Measurements from ENCODE around the gene MCUB.
A peak's percentile ranks its signal among the peaks of the same experiment; 100 is the strongest.

MCUB gene

GRCh38 chr4:109729117-109729717 is 169.2 kb downstream of the MCUB start:
- peak overlapping the region; percentile 67 for H2AFZ ChIP-seq
- H3K4me1 ChIP-seq: no peaks in the 10 kb centered on the region
- H3K27me3 ChIP-seq (ENCODE audit: control insufficient read depth, insufficient read depth, low read length): no peaks in the 10 kb centered on the region
- H3K79me2 ChIP-seq: no peaks in the 10 kb centered on the region
- no peaks in the 10 kb centered on the region for H3K9me3 ChIP-seq (ENCODE audit: control insufficient read depth, low read length)
- H3K36me3 ChIP-seq (ENCODE audit: control insufficient read depth, insufficient read depth, low read length): no peaks in the 10 kb centered on the region
- peak overlapping the region; percentile 65 for H3K4me3 ChIP-seq (ENCODE audit: low read depth, low read length)
- peak overlapping the region; percentile 90 for H3K4me2 ChIP-seq (ENCODE audit: low read length)
- H3K27ac ChIP-seq: peak overlapping the region; percentile 88
- H3K9ac ChIP-seq: peak overlapping the region; percentile 5
- no peak for TF ChIP-seq CTCF (IDR thresholded peaks at IDR 0.05)

GRCh38 chr4:109729718-109730618 is 169.9 kb downstream of the MCUB start, which contains the start of gene PLA2G12A:
Gene PLA2G12A (minus strand): TSS chr4:109730070. CDS start chr4:109729809, 261 bp downstream.
- Histone ChIP-seq H3K4me2 (ENCODE audit: low read length) (peak within 1 kb of the TSS; percentile 90), H3K79me2 (no peaks in the 10 kb centered on the region), H3K9me3 (ENCODE audit: control insufficient read depth, low read length) (no peaks in the 10 kb centered on the region), H3K4me3 (ENCODE audit: low read depth, low read length) (peak within 1 kb of the TSS; percentile 65), H3K9ac (peak within 1 kb of the TSS; percentile 5), H3K4me1 (no peaks in the 10 kb centered on the region), H2AFZ (peak within 1 kb of the TSS; percentile 98), H3K27ac (peak within 1 kb of the TSS; percentile 92), H3K27me3 (ENCODE audit: control insufficient read depth, insufficient read depth, low read length) (no peaks in the 10 kb centered on the region), H3K36me3 (ENCODE audit: control insufficient read depth, insufficient read depth, low read length) (no peaks in the 10 kb centered on the region)
- no peak for TF ChIP-seq CTCF (IDR thresholded peaks at IDR 0.05)

GRCh38 chr4:109730619-109731545 is 170.8 kb downstream of the MCUB start:
- Histone ChIP-seq H3K4me1 (no peaks in the 10 kb centered on the region), H3K4me2 (ENCODE audit: low read length) (peak overlapping the region; percentile 67), H3K79me2 (no peaks in the 10 kb centered on the region), H3K4me3 (ENCODE audit: low read depth, low read length) (peak overlapping the region; percentile 65), H3K9ac (no peak overlapping the region), H2AFZ (peak overlapping the region; percentile 98), H3K27ac (peak overlapping the region; percentile 92), H3K9me3 (ENCODE audit: control insufficient read depth, low read length) (no peaks in the 10 kb centered on the region), H3K27me3 (ENCODE audit: control insufficient read depth, insufficient read depth, low read length) (no peaks in the 10 kb centered on the region), H3K36me3 (ENCODE audit: control insufficient read depth, insufficient read depth, low read length) (no peaks in the 10 kb centered on the region)
- no peak for TF ChIP-seq CTCF (IDR thresholded peaks at IDR 0.05)

- Histone ChIP-seq H3K27ac (no peak overlapping the region), H3K36me3 (ENCODE audit: control insufficient read depth, insufficient read depth, low read length) (no peaks in the 10 kb centered on the region), H2AFZ (no peak overlapping the region), H3K9me3 (ENCODE audit: control insufficient read depth, low read length) (no peaks in the 10 kb centered on the region), H3K79me2 (no peaks in the 10 kb centered on the region), H3K4me2 (ENCODE audit: low read length) (no peak overlapping the region), H3K4me3 (ENCODE audit: low read depth, low read length) (no peak overlapping the region), H3K27me3 (ENCODE audit: control insufficient read depth, insufficient read depth, low read length) (no peaks in the 10 kb centered on the region), H3K9ac (no peak overlapping the region), H3K4me1 (no peaks in the 10 kb centered on the region)
- TF ChIP-seq CTCF (IDR thresholded peaks at IDR 0.05): no peak
Measured at GRCh38 chr4:109733728-109734127, 173.7 kb downstream of the MCUB start.

Measured in parathyroid adenoma (tissue), 2 donors.